GM19328 (cell line): ENCODE measurements around the gene ZFAND3.

ENCODE experiments used
- ATAC-seq: cut with Tn5 transposase; IDR thresholded peaks from one replicate; pipeline ENCODE4 v1.9.1; 2021; ENCODE audit warnings: mild to moderate bottlenecking, moderate library complexity; ENCODE audit not compliant: unreplicated experiment

ZFAND3 gene

GRCh38 chr6:38159596-38159995 is 340.1 kb downstream of the ZFAND3 start:
- ATAC-seq, result no peak

GRCh38 chr6:38160831-38161230 is 341.3 kb downstream of the ZFAND3 start:
- ATAC-seq, result no peak

GRCh38 chr6:38161331-38161730 is 341.8 kb downstream of the ZFAND3 start:
- no peak for ATAC-seq

GRCh38 chr6:38161754-38162492 is 342.4 kb downstream of the ZFAND3 start:
- ATAC-seq, result no peak

GRCh38 chr6:38162493-38163185 is 343.1 kb downstream of the ZFAND3 start:
- no peak for ATAC-seq

GRCh38 chr6:38163186-38164130 is 343.9 kb downstream of the ZFAND3 start:
- no peak for ATAC-seq

- no peak for ATAC-seq
These were observed 344.6 kb downstream of the ZFAND3 start for GRCh38 chr6:38164131-38164481.

- ATAC-seq, result no peak
These were observed 345.2 kb downstream of the ZFAND3 start for GRCh38 chr6:38164671-38165108.

GRCh38 chr6:38166411-38167240 is 347.1 kb downstream of the ZFAND3 start:
- no peak for ATAC-seq

GRCh38 chr6:38167598-38167997 is 348.1 kb downstream of the ZFAND3 start:
- no peak for ATAC-seq

GRCh38 chr6:38168126-38168525 is 348.6 kb downstream of the ZFAND3 start:
- ATAC-seq, result no peak

GRCh38 chr6:38168699-38169098 is 349.2 kb downstream of the ZFAND3 start:
- ATAC-seq, result no peak

- no peak for ATAC-seq
These were observed 349.9 kb downstream of the ZFAND3 start for GRCh38 chr6:38169221-38169976.

GRCh38 chr6:38169977-38170526 is 350.5 kb downstream of the ZFAND3 start:
- ATAC-seq, result no peak

- no peak for ATAC-seq
These were observed 351.3 kb downstream of the ZFAND3 start for GRCh38 chr6:38170666-38171355.

- no peak for ATAC-seq
These were observed 352.6 kb downstream of the ZFAND3 start for GRCh38 chr6:38171997-38172738.

GRCh38 chr6:38172739-38173410 is 353.3 kb downstream of the ZFAND3 start:
- ATAC-seq, result no peak

GRCh38 chr6:38173909-38174308 is 354.4 kb downstream of the ZFAND3 start:
- ATAC-seq, result no peak
